ENCODE measurements around the gene CNOT10.
"Not testable (repeated sequence)": the region's sequence is repeated elsewhere in the genome, so short reads cannot be mapped to it uniquely, and the experiment has no call there.

Gene CNOT10

DNA sequence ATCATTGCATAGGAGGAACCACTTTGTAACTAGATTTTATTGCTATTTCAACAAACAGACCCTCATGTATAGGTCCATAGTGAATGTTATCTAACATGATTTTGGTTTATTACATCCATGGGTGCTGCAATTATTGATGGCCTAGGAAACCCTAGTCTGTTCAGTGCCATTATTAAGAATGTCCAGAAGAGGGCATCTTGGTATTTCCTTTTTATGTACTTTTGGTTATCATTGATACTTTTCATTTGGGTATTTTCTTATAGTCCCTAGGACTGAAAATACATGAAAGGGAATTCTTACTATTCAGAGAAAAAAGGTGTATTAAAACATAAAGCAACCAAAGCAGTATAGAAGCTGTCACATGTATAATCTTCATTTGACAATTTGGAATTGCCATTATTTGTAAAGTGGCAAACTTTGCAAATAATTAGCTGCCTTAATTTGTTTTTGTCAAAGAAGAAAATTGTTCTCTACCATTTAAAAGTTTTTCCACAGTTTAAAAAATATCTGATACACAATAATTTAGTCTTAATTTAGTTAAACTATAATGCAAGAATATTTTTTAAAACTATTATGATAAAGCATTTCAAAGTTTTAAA, 48.7 kb downstream of the CNOT10 start:
- in situ Hi-C loops (cut with HindIII; ENCODE audit: low pct_ligation_motif_present, low pct_unique_long_range_greater_than_20kb, low sequenced_read_pairs), result no loop called here

DNA sequence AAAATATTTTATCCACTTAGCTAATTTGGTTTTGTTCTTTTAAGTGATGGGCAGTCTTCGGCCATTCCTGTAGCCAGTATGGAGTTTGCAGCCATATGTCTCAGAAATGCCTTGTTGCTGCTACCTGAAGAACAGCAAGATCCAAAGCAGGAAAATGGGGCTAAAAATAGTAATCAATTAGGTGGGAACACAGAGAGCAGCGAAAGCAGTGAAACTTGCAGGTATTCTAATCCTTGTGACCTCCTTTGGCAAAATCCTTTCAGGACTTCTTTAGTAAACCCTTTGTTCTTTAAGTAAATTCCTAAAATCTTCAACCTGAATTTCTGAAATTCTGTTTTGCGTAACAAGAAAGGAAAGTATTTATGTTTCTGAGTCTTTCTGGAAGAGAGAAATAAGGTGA, 49.8 kb downstream of the CNOT10 start:
- no peak for DNase-seq
- in situ Hi-C loops (cut with HindIII; ENCODE audit: low pct_ligation_motif_present, low pct_unique_long_range_greater_than_20kb, low sequenced_read_pairs), result no loop called here

More for the DNA sequence above, 48.7 kb downstream of the CNOT10 start:
- DNase-seq, result peak; percentile 37

DNA sequence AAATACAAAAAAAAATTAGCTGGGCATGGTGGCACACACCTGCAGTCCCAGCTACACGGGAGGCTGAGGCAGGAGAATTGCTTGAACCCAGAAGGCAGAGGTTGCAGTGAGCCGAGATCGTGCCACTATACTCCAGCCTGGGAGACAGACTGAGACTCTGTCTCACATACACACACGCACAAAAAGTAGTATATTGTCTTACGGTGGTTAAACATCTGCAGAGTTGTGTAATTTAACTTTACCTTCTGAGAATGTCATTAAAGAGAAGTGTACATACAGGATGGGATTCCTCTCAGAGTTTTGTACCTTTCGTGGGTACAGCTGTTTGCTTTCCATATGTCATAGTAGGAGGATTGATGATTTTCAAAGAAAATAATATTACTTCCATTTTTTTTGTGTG, 58.5 kb downstream of the CNOT10 start:
- DNase-seq; in situ Hi-C loops (cut with HindIII; ENCODE audit: low pct_ligation_motif_present, low pct_unique_long_range_greater_than_20kb, low sequenced_read_pairs): not testable (repeated sequence)

DNA sequence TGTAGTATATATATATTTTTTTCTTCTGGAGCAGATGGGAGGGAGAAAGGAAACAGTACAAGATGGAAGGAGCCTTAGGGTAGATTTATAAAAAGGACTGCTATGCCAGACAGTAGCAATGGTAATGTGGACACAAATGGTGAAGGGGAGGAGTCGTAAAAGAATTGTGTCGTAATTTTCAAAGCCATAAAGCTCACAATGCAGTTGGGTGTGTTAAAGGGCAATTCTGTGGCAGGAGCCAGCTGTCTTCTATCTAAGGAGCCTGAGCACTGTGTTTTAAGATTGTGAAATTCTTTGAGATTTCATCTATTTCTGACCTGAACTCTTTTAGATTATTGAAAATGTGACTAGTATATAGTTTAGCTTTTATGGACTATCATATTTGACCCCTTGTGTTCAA, 58.9 kb downstream of the CNOT10 start:
- no peak for DNase-seq
- in situ Hi-C loops (cut with HindIII; ENCODE audit: low pct_ligation_motif_present, low pct_unique_long_range_greater_than_20kb, low sequenced_read_pairs), result no loop called here

DNA sequence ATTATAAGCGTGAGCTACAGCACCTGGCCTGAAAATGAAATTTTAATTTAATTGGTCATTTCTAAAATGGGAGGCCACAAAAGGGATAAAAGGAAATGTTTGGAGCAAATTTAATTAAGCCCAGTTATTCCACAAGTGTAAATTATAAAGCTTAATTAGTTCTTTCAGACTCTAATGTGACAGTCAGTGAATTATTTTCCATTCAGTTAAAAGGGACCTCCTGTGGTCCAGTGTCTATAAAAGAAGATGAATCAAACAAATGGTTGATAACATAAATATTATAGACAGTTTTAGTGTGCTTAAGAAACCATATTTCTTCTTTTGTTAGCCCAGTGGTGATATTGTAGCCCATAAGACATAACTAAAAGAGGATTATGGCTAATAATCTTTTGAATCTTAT, 66.4 kb downstream of the CNOT10 start:
- DNase-seq, result no peak
- in situ Hi-C loops (cut with HindIII; ENCODE audit: low pct_ligation_motif_present, low pct_unique_long_range_greater_than_20kb, low sequenced_read_pairs), result no loop called here

DNA sequence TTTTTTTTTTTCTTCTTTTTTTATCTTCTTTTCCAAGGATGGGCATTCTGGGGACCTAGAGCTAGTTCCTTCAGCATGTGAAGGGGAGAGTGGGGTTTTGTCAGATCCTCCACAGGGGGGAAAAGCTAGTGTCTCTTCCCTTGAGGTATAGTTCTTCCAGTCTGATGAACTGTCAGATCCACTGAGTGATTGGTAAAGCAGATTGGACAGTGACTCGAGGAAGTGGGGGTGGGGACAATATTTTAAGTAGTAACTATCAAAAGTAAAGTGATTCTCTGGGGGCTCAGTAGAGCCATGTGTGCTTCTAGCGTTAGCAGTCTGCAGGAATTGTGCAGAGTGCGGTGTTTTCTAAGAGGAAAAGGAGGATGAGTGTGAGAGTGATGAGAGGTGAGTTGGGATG, 70.8 kb downstream of the CNOT10 start:
- in situ Hi-C loops (cut with HindIII; ENCODE audit: low pct_ligation_motif_present, low pct_unique_long_range_greater_than_20kb, low sequenced_read_pairs), result no loop called here
- DNase-seq, result no peak

DNA sequence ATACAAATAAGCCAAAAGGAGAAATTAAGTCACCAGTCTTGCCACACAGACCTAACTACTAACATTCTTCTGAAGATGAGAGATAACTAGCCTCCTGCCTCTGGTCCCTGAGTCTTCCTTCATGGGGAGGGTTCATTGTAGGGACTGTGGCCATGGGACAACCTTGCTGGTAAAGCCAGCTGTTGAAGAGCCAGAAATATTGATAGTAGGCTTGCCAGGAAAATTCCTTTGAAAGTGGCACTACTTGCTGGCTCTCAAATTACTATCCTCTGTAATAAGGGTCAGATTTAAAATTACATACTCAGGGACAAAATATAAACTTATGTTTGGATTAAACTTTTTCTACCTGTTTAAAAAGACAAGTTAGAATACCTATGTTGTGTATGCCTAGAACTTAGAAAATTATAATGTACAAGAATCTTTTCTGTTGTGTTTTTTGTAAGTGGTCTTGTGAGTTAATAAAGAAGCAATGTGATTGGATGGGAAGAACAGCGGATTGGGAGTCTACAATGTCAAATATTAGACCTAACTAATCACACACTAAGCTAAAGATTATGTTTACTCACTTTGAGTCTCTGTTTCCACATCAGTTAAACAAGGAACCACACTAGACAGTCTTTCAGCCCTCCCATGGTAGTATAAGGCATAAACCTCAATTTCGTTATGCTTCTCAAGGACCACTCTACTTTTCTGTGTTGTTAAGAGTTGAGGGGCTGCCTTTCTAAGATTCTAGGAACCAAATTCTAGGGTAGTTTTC, 72.8 kb downstream of the CNOT10 start:
- no peak for DNase-seq
- in situ Hi-C loops (cut with HindIII; ENCODE audit: low pct_ligation_motif_present, low pct_unique_long_range_greater_than_20kb, low sequenced_read_pairs), result no loop called here

DNA sequence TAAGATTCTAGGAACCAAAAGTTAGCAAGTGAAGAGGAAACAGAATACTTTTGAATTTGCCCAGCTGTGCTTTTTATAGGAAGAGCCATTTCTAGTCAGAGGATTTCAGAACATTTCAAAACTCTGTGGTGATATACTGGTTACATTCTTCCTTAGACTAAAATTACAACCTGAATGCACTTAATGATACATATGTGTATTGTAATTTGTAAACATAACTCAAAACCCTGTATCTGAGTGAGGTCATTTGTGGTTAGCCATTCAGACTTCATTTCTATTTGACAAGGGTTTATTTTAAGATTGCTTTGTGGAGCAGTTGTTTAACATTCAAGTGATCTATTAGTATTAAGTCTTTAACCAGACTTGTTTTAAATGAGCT, 73.4 kb downstream of the CNOT10 start:
- in situ Hi-C loops (cut with HindIII; ENCODE audit: low pct_ligation_motif_present, low pct_unique_long_range_greater_than_20kb, low sequenced_read_pairs), result no loop called here

DNA sequence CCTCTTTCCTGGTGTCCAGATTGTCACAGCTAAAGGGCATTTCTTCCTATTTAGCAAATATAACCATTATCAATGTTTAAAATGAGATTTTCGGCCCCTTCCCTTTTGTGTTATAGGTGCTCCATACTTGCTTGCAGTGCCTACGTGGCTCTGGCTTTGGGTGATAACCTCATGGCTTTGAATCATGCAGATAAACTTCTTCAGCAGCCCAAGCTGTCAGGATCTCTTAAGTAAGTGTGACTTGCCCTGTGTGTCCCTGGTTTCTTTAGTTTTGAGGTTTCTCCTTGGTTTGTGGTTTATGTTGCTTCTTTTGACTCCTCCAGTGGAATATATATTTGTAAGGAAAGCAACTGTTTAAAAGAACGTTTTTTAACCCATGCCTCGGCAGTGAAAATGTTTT, 74.4 kb downstream of the CNOT10 start:
- no peak for DNase-seq
- in situ Hi-C loops (cut with HindIII; ENCODE audit: low pct_ligation_motif_present, low pct_unique_long_range_greater_than_20kb, low sequenced_read_pairs), result no loop called here

More for the DNA sequence above, 73.4 kb downstream of the CNOT10 start:
- DNase-seq, result no peak

DNA sequence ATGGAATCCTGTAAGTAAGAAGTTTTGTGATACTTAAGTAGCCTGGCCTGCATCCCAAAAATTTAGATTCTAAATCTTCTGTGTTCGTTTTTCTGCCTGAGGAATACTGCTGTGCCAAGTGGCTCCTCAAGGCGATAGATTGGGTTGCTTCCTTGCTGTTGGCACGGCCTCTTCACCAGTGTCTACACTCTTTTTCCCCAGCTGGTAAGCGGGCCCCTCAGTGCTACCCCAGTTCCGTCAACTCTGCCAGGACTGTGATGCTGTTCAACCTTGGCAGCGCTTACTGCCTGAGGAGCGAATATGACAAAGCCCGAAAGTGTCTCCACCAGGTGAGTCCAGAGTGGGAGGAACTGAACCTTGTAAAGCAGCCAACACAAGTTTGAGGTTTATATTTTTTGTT, 79.5 kb downstream of the CNOT10 start:
- no peak for DNase-seq
- in situ Hi-C loops (cut with HindIII; ENCODE audit: low pct_ligation_motif_present, low pct_unique_long_range_greater_than_20kb, low sequenced_read_pairs), result no loop called here

DNA sequence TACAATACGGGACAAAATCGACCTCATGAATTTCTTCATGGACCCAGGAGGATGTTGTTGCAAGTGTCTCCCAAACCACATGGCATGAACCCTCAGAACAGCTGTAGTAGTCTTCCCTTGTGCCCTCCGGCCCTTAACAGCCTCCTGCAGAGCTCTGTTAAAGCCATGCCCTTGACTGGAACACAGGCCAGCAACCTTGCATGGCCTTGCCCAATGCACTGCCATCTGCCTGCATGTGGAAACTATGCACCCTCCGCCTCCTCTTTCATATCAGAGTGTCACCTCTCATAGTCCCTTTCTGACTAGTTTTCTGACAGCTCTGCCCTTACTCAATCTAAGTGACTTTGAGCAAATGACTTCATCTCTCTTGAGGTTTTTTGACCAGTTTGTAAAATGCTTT, 93.4 kb downstream of the CNOT10 start:
- in situ Hi-C loops (cut with HindIII; ENCODE audit: low pct_ligation_motif_present, low pct_unique_long_range_greater_than_20kb, low sequenced_read_pairs), result no loop called here
- DNase-seq, result no peak

DNA sequence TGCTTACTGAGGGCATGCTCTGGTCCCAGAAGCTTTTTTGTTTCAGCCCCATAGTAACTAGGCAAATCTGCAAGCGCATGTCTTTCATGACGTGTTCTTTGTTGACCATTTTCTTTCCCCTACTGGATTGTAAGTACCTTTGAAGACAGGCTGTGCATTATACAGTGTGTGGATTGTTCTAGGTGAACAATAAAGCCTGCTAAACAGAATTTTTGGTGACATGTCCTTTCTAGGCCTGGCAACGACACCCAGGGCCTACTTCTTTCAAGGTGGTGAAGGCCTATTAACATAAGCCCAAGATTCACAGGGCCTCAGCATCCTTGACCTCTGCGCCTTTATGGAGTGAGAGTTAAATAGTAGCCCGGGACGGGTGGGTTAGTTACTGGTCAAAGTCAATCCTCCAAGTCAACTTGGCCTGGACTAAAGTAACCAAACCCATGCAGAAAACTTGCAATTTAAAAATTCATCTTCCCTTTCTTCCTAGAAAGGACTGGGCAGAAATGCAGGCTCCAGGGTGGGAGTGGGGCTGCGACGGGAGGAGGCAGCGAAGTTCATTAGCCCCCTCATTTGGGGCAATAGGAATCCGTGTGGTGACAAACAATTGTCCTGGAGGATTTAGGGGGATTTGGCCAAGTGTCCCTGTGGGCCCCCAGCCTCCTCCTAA, 95.2 kb downstream of the CNOT10 start:
- no peak for DNase-seq
- in situ Hi-C loops (cut with HindIII; ENCODE audit: low pct_ligation_motif_present, low pct_unique_long_range_greater_than_20kb, low sequenced_read_pairs), result no loop called here

DNA sequence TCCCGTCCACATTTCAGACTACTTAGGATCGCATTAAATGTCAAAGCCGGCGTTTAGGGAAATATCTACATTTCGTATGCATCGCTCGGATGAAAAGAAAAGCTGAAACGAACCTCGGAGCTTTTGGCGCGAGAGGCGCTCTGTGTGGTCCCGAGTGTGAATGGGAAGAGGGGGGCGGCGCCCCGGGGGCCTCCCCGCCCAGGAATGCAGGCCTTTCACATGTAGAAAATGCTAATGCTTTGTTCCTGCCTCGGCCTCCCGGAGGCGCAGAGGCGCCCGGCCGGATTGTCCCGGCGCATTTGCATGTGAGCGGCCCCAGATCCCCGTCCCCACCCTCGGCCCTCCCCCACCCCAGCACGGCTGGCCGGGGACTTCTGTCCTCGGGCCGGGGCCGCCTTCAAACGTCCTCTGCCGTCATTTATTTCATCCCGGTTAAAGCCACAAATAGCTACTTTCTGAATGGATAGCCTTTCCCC, 95.8 kb downstream of the CNOT10 start:
- in situ Hi-C loops (cut with HindIII; ENCODE audit: low pct_ligation_motif_present, low pct_unique_long_range_greater_than_20kb, low sequenced_read_pairs), result no loop called here
- peak; percentile 63 for DNase-seq

DNA sequence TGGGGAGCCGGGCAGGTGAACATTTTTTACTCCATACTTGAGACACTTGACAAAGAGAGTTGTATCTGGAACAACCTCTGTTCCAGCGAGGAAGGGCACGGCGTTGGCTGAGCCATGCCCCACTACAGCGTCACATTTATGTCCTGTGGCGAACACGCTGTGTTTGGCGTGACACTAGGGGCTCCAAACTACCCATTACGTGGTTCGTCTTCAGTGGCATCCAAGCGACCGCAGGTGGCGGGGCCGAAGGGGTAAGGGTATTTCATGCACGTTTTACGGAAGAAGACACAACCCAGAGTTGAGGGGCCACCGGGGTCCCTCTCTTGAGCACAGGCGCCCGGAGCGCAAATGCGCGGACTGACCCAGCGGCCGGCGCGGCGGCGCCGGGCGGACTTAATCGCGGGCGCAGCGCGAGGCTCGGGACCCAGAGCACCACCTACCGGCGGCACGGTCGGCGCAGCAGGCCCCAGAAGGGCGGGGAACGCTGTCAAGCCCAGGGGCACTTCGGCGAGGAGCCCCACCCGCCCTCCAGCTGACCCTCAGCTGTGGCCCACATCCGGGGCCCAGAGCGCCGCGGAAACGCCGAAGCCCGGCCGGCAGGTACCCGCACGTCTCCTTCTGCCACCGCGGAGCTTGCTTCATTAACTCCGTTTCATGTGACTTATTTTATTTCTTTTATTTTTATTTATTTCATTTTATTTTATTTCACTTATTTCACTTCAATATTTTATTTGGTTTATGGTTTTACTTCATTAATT, 96.4 kb downstream of the CNOT10 start:
- in situ Hi-C loops (cut with HindIII; ENCODE audit: low pct_ligation_motif_present, low pct_unique_long_range_greater_than_20kb, low sequenced_read_pairs), result no loop called here
- peak; percentile 78 for DNase-seq

DNA sequence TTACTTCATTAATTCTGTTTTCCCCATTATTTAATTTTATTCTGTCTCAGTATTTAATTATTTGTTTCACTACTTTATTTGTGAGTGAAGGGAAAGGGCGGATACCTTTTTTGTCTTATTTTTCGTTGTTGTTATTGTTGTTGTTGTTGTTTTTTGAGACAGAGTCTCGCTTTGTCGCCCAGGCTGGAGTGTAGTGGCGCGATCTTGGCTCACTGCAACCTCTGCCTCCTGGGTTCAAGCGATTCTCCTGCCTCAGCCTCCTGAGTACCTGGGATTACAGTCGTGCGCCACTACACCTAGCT, 96.9 kb downstream of the CNOT10 start:
- in situ Hi-C loops (cut with HindIII; ENCODE audit: low pct_ligation_motif_present, low pct_unique_long_range_greater_than_20kb, low sequenced_read_pairs); DNase-seq: not testable (repeated sequence)

DNA sequence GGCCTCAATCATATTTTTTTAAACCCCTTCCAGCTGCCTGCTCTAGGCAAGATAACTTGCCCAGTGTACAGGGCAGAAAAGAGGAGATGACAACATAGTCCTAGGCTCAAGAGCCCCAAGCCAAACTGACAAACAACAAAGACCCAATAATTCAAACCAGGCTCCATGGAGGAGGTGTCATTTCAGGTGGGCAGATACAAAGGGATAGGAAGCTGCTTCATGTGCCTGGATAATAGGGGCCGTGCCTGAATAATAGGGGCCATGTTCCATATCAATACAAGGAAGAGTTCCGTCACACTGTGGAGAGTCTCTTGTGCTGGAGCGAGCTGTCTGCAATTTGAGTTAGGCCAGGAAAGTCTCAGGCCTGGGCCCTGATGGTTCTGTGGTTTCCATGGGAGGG, 97.4 kb downstream of the CNOT10 start:
- in situ Hi-C loops (cut with HindIII; ENCODE audit: low pct_ligation_motif_present, low pct_unique_long_range_greater_than_20kb, low sequenced_read_pairs), result no loop called here
- no peak for DNase-seq

DNA sequence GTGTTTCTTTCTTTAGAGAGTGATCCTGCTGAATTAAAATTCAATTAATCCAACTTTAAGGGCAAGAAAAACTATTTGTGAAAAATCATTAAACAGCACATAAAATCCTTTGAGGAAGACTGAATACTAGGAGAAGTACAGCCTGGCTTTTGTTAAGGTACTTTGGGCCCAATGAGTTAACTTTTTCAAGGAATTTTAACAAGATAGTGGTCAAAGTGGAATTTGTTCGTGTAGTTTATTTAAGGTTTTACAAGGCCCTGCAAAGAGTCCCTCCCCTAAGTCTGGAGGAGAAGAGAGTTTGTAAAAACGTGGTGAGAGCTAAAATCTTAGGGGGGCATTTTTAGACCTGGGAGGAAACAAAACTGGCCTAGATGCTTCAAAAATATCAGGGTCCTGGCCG, 106.8 kb downstream of the CNOT10 start:
- DNase-seq, result no peak
- in situ Hi-C loops (cut with HindIII; ENCODE audit: low pct_ligation_motif_present, low pct_unique_long_range_greater_than_20kb, low sequenced_read_pairs), result no loop called here

DNA sequence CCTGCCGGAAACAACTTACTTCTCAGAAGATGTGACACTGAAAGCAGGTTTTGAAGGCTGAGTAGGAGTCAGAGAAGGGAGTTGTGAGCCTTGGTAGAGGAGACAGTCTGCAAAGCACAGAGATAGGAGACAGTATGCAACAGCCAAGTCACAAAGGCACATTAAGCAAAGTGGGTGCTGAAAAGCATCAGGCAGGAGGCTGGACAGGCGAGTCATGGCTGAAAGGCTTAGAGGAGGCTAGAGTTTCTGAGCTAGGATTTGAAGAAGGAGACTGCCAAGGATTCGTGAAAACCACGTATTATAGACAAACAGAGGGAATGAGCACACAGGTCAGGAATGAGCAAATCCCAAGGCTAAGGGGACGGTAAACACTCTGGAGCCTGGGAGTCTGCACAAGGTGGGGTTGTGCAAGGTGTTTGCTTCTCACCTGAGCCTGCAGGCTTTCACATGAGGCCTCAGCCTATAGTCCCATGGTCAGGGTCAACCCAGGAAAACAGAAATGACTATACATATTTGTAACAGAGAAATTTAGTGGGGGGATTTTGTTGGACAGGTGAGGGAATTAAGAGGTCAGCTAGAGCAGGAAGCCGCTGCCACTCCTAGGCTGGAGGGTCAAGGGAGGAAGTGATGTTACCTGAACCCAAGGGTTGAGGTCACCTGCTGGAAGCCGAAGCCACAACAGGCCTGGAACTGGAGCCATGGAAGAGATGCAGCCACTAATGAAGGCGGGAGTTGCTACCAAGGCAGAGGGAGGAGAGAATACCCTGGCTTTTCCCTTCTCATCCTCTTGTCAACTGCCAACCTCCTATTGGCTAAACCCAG, 109.7 kb downstream of the CNOT10 start:
- DNase-seq, result no peak
- in situ Hi-C loops (cut with HindIII; ENCODE audit: low pct_ligation_motif_present, low pct_unique_long_range_greater_than_20kb, low sequenced_read_pairs), result no loop called here
